T-helper 1 cell (primary cell): ENCODE results near the gene KIAA1614.

Experiments
- DNase-seq, 5 donors: peaks; one replicate each; pipeline ENCODE4 v3.0.0-alpha.2; 2012 to 2020
- total RNA-seq, 4 donors: gene quantifications; one replicate each; lab custom pipeline; 2026; lab: John Stamatoyannopoulos, UW

The KIAA1614 gene, protein sequence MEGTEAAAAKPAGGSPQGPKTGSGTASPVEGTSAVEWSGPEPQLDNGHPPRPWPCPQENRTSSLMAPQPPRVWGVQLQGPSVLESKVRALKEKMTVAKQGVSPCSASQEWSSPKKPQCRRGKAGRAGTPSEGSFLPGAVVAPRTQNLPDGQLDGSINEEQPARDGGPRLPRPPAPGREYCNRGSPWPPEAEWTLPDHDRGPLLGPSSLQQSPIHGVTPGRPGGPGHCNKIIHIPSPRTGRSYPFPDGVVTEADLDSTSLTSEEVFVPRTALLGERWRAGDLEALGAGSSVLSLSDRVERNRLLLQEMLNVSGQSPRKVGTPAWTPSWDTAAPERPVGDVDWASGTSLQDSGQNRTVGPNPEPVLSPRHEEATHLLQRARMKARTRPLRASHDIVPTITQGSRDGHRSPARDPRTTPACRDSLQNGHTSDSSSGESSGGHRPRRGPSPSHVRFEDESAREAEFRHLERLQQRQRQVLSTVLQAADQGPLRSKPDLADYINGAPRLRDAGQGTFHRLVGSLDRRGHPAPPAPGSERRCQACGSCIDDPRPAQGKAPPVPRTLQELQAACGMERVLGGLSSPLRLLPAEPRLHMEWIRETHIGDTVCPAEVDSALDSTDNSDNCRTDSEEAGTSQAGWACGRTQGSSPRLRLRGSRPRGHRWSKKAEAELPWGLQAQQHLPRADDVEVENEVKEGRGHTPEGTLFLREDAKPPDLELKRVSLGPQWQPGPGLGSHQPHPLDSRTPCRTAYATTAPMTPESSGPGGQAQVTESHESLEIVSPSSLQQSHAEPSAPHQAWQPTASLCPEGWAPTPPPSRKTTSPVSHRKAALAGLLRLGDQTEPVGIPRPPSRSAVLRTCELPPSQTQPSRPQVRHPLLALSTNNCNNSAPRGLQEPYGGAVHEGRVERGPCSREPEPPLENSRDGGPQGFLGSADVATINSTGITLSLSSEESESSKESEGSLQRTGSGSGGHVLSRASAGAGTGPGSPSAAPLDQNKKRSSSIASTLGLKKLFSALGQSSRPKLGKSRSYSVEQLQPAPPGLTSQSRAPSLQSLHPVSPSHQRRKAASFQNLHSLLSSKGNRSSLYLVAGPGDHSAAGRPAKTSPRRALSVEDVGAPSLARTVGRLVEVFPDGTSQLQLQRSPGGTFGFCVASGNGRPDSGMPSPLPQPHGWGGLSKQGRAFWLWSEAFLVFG
- 0.27 to 0.46 (median 0.33) reads per million in 4 donors for total RNA-seq

DNA sequence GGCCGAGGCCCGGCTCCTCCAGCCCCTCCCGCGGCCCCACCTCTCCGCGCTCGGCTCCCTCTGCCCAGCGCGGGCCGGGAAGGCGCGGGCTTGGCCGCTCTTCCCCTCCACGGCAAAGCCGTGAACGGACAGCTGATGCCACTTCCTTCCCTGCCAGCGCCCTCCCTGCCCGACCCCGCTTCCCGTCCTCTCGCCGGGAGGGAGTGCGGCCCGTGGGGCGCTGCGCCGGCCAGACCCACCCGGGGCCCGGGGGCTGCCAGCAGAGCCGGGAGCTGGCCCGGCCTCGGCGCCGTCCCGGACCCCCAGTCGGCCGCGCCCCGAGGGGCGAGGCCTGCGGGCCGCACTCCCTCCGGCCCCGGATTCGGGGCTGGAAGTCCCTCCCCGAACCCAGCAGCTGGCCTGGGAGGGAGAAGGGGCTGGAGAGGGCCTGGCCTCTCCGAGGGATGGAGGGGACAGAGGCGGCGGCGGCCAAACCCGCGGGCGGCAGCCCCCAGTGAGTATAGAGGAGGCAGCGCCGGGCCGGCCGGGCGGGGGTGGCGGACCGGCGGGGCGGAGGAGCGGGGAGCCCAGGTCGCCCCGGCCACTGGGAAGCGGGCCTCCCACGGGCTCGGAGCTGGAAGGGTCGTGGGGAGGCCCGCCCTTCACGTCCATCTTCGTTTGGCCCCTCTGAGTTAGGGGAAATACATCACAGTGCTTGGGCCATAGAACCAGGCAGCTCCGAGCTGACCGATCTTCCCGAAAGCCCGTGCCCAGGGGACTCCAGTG is at the start of gene KIAA1614:
Gene KIAA1614, plus strand, starts transcription at position 97 of the 765 bp plus-strand sequence. Its CDS starts 347 bp downstream, at position 444.
- DNase-seq, result no peak

DNA sequence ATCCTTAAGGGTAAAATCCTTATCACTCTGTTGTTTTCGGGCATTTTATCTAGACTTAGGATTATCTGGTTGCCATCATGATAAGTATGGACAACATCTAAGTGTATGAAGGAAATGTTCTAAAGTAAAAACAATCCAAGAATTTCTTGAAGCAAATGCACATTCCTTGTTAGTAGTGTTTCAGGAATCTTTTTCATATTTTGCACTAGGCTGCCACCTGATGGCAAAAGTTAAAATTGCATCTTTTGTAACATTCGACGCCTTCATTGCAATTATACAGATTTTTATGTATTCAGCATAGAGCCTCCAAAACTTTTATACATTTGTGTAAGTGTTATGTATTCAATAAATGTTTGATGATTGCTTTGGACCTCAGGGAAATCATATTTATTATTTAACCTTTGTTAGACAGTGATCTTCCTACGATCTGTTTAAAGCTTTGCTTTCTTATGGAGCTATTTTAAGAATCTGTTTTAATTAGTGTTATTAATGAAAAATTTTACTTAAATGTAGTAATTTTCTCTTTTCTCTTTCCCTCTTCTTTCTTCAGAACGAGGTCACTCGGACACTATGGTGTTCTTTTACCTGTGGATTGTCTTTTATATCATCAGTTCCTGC is 49.4 kb upstream of the KIAA1614 start:
- peak in 2 of 5 donors; percentile 15 to 27 for DNase-seq

DNA sequence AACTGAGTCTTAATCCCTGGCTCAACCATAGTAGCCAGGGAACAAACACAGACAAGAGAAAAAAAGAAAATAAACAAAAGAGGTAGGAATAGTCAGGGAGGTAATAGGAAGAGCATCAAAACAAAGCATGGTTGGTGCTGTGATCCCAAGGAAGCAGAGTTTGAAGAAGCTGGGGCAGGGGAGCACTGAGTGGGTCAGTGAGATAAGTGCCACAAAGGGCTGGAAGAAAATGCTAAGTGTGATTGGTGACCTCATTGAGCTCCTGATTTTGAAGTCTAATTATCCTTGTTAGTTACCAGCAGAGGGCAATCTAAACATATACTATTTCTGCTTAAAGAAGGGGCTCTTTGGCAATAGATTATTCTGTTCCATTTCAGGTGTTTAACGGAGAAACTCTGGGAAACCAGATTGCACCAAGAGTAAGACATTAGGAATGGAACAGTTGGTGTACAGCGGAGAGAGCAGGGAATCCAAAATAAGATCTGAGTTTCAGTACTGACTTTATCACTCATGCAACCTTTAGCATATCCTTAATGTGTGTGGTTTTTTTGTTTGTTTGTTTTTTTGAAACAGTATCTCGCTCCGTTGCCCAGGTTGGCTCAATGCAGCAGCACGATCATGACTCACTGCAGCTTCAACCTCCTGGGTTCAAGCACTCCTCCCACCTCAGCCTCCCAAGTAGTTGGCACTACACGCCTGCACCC is 30.7 kb upstream of the KIAA1614 start:
- peak in 1 of 5 donors; percentile 17 for DNase-seq

DNA sequence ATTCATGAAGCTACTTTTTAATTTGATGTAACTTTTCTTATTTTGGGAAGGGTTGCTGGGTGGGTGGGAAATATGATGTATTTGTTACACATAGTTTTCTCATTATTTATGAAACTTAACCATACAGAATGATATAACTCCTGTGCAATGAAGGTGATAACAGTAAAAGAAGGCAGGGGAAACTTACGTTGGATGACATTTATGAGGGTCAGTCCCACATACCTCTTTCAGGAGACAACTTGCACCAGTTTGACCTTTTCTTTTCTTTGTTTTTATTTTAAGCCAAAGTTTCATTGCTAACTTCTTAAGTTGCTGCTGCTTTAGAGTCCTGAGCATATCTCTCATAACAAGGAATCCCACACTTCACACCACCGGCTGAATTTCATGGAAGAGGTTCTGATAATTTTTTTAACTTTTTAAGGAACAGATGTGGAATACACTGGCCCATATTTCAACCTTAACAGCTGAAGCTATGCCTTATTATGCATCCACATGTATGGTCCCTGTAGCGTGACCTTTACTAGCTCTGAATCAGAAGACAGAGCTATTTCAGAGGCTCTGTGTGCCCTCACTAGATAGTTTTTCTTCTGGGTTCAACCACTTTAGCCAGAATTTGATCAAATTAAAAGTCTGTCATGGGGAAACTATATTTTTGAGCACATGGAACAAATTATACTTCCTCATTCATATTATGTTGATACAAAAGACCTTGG is 28.0 kb upstream of the KIAA1614 start:
- DNase-seq, result no peak

DNA sequence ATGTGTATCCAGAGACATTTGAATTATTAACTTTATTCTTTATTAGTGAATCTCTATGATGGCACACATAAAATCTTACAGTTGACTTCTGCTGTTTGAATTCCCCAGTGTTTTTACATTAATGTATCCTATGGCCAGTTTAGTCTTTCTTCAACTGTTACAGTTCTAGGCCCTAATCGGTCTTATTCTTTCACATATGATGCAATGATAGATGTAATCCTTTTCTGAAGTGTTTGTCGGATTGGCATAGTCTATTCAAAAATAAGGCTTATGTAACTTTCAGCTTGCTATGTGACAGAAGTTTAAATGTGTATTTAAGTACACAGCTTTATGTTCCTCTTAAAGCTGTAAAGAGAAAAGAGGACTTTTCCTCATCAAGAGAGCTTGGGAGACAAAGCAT is 26.4 kb upstream of the KIAA1614 start:
- DNase-seq, result no peak

DNA sequence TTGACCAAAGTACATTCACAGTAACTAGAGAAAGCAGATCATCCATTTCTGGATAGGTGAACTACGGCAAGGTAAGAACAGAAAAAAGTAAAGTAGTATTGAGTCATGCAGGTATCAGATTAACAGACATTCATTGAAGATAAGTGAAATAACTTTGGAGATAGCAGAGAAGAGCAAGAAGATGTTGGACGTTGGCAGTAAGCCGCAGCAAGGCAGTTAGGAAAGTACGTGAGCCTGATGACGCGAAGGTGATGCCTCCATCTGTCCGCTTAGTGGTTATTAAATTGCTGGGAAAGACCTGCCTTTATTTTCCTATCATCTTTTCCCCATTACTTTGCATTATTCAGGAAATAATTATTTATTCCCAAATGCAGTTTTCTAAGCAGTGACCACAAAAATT is 24.9 kb upstream of the KIAA1614 start:
- DNase-seq, result no peak

DNA sequence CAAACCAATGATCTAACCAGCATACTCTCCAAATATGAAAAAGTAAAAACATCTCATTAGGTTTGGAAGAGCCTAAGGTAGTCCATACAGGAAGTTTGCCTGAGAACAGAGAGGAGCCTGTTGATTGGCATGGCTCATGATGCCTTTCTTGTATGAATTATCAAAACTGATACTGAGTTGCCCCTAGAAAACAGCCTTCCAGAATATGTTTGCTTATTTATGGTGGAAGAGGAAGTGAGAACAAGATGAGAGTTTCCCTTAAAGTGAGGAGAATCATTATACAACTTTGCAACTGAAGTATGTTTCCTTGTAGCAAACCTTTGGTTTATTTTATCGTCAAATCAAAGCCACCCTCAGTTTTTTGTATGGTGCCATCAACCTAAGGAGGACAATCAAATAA is 23.8 kb upstream of the KIAA1614 start:
- no peak for DNase-seq

DNA sequence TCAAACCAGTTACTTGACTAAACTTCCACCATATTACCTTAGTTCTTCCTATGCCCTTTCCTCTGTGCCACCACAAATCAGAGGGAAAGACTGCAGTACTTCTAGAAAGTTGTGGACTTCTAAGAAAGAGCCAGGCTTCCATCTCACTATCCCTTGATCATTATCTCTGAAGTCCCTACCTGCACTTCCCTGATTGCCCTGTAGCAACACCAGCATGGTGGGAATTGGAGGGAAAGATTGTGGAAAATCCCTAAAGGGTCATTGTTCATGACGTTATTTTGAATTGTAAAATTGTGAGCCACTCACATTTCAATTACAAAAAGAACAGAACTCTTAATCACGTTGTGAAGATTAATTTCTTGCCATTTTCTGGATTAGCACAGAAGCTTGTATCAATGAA is 23.4 kb upstream of the KIAA1614 start:
- no peak for DNase-seq

DNA sequence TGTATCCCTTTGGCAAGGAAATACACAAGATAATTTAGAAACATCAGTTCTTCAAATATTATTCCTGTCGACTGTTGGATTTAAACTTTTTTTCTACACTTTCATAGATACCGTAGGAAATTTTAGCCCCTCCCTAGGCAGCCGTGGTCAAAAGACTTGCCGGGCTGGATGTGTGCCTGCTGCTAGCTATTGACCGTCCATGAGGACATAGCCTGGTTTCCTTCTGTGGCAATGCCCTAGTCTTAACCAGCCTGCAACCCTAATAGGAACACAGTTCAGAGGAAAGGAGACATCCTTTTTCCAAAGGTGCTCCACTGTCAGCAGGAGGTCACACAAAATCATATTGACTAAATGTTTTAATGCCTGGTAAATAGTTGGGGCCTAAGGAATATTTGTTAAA is 20.4 kb upstream of the KIAA1614 start:
- no peak for DNase-seq

DNA sequence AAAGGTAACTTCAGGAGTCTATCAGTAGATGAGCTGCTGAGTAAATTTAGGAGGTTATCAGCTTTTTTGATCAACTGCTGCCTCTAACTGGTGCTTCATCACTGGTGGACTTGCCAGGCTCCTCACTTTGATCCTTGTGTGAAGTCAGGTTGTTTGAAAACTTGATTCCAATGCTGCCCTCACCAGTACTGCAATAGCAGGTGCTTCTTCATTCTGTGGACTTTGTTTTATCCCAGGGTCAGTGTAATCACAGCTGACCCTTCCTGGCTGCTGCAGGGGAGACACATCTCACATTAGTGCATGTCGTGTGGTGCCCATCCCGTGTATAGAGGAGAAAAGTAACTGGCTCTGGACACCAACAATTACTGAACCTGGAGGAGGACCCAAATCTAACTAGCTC is 20.0 kb upstream of the KIAA1614 start:
- DNase-seq, result no peak

DNA sequence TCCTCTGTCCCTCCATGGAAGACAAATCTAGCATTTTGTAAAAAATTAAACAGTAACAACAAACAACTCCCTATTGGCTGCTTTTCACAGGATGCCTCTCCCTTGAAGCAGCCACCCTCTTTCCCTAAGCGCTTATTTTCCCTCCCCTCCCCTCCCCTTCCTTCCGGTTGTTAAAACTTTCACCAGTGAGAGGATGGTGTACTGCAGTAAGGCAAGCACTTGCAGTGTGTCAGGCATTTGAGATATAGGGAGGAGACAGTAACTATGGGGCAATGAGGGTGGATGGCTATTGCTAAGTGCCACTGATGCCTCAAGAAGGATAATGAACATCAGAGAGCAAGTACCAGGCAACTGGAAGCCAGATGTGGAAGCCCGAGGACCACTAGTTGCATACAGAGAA is 19.1 kb upstream of the KIAA1614 start:
- DNase-seq, result no peak

DNA sequence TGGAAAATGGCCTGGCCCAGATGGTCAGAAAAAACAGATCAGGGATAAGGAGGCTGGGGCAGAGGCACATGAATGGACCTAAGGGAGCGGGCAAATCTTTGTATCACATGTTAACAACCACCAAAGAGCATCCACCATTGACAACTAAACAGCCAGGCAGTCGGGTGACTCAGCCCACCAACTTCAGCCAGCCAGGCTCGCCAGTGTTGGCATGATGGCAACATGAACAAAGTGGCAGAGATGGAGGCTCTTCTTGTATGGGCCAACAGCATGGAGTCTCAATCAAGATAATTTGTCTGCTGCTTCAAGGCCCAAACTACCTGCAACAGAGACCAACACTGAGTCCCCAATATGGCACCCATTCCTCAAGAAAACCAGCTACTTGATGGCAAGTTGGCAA is 16.5 kb upstream of the KIAA1614 start:
- no peak for DNase-seq

DNA sequence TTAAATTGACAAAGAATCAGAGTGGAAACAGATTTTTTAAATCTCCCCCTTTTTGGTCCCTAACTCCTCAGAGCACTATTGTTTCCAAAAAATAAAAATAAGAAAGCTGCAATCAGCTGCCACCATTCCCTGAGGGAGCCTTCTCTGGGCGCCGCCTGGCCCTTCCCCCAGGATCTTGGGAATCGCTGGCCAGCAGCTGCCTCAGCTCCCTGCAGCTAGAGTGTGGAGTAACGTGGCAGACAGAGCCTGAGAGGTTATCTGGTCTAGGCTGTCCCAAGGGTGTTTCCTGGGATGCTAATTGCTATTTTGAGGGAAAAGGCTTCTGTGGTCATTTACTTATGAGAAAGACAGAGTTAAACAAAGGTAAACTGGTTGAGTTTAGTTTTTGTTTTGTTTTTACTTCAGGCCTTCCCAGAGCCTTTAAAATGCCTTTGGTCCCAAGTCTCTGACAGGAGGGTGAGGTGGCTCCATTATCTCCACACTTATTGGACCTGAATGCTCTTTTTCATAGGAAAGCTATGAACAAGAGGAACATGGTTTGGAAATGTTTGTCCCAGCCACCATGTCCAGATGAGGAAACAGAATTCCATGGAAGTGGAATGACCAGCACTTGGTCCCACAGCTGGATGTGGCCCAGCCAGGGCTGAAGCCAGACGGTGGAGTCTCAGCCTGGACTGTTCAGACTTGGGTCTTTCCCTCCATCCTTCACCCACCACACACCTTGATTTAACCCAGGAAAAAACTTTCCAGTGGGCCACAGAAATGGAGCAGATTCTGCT is 14.1 kb upstream of the KIAA1614 start:
- DNase-seq, result no peak

DNA sequence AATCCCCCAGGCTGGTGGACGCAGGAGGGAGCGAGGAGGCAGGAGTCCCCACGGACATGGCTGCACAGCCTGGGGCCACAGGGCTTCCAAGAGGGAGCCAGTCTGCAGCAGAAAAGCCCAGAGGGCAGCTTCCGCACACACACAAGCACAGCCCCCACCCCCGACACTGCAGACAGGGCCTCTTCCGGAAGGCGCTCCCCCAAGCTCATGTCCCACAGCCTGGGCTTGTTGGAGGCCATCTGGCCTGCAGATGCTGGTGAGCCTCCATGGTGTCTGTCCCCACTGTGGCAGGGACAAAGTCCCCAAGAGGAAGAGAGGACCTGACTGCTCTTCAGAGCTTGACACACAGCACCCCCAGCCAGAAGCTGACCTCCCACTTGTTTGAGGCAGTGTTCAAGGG is 13.4 kb upstream of the KIAA1614 start:
- no peak for DNase-seq

DNA sequence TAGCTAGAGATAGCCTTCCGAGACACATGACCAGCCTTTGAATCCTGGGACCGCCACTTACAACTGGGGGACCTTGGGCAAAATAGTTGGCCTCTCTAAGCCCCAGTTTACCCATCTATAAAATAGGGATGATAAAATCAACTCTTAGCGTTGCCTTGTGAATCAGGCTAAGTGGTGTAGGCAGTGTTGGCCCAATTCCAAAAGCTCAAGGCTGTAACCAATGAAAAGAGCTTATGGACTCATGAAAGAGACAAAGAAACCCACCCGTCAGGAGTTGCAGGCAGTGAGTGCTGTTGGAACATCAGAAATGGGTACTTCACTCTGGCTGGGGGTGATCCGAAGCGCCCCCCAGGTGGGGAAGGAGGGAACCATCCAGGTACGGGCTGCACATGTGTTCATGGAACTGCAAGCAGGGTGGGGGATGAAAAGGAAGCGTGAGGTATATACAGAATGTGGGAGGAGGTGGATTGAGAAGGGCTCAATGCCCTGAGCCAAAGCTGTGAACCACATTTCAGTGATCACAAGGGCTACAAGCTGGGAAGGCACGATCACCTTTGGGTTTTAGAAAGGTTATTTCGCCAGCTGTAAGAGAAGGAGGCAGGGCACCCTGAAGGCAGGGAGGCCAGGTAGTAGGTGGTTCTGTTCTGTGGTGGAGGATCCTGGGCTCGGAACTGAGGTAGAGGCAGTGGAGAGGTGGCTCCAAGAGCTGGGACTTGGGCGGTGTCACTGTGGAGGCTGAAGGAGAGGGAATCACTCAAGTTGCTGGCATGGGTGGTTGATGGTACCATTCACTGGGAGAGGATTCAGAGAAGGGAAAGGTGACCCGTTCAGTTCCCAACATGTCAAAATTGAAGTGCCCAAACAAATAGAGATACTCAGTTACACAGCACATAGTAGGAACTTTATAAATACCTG is 11.4 kb upstream of the KIAA1614 start:
- no peak for DNase-seq

DNA sequence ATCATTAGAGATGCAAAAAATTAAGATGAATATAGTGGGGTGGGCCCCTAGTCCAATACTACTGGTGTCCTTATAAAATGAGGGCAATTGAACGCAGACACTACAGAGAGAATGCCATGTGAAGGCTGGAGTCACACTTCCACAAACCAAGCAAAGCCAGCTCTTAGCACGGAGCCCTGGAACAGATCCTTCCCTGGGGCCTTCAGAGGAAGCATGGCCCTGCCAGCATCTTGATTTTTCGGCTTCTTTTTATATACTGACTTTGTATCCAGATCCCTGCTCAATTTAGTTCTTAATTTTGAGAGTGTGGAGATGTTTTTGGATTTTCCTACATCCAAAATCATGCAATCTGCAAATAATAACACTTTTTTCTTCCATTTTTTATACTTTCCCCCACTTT is 10.2 kb upstream of the KIAA1614 start:
- no peak for DNase-seq

DNA sequence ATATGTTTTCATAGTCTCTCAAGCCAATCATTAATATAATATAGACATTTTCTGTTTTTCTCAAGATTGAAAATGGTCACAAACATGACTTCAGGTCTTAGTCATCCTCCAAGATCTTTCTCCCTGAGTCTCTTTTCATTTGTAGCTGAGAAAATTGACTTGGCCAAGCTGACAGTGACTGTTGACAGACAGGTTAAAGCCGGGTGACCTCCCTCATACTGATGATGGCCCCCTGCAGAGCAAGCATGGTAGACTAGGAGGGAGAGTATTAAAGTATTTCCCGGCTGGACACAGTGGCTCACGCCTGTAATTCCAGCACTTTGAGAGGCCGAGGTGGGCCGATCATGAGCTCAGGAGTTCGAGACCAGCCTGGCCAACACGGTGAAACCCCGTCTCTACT is 6.8 kb upstream of the KIAA1614 start:
- no peak for DNase-seq

DNA sequence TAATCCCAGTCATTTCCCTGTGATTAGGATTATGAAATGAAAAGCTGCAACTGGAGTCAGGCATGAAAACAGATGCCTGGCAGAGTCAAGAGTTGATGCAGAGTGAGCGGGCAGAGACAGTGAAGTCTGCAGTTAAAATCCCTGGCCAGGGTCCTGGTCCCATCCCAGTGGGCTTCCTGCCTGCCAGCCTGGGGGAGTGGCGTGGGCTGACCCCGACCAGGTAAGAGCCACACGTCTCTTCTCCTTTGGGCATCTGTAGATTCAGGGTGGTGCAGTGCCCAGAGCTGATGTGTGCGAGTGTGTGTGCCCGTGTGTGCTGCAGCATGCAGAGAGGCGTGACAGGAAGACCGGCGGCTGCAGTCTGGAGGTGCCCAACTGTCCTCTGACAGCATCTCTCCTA is 6.2 kb upstream of the KIAA1614 start:
- no peak for DNase-seq
